H1 (cell line): Measurements from ENCODE around the gene GLRA2. TPM values are rescaled to one million over a fixed set of nuclear protein-coding genes. Genes with fewer than 3 reads are reported as not detected.

Experiments used
- CTCF ChIA-PET: fragments of 300-600 bp; sonication (Branson Sonifier 250); formaldehyde crosslinking; loops from one replicate; lab custom pipeline; 2021; ENCODE audit not compliant: partially characterized antibody; lab: Charles Lee
- POLR2A ChIA-PET: fragments of 300-600 bp; sonication (Branson Sonifier 250); formaldehyde crosslinking; loops from one replicate; lab custom pipeline; 2021; ENCODE audit warnings: inconsistent platforms; ENCODE audit not compliant: partially characterized antibody; lab: Charles Lee
- DNase-seq, 2 experiments: peaks; one replicate each; pipeline versions ENCODE4 v3.0.0 to v3.0.0-alpha.2; 2010 to 2022; ENCODE audit warnings: low spot score in 2 of 2, low read depth in 1 of 2, mixed read lengths in 1 of 2
- FAIRE-seq: peaks from 2 replicates; lab custom pipeline; 2011; peaks lifted over from hg19 to GRCh38; lab: Jason Lieb, UNC
- H2AFZ ChIP-seq: 2 replicates; pipeline ENCODE4 v1.8.1; 2012; ENCODE audit warnings: low read length, inconsistent platforms
- H2AK5ac ChIP-seq: 2 replicates; pipeline ENCODE4 v1.6.1; 2013; ENCODE audit warnings: low read depth, low read length
- H2BK120ac ChIP-seq: replicated peaks from 2 replicates; pipeline ENCODE3; 2013; ENCODE audit warnings: low read depth, low read length, inconsistent platforms
- H2BK12ac ChIP-seq: 2 replicates; pipeline ENCODE4 v1.6.1; 2013; ENCODE audit warnings: low read depth, low read length
- H2BK15ac ChIP-seq: 2 replicates; pipeline ENCODE4 v1.6.1; 2013; ENCODE audit warnings: low read length
- H2BK20ac ChIP-seq: 2 replicates; pipeline ENCODE4 v1.6.1; 2013; ENCODE audit warnings: low read length
- H2BK5ac ChIP-seq: 2 replicates; pipeline ENCODE4 v1.6.1; 2013; ENCODE audit warnings: low read depth, low read length
- H3K14ac ChIP-seq: 2 replicates; pipeline ENCODE4 v1.6.1; 2013; ENCODE audit warnings: inconsistent platforms; ENCODE audit not compliant: insufficient read length
- H3K18ac ChIP-seq: 2 replicates; pipeline ENCODE4 v1.6.1; 2013; ENCODE audit warnings: low read length; ENCODE audit errors: extremely low read depth
- H3K23ac ChIP-seq: 2 replicates; pipeline ENCODE4 v1.6.1; 2013; ENCODE audit warnings: inconsistent platforms; ENCODE audit not compliant: insufficient read length
- H3K23me2 ChIP-seq: 2 replicates; pipeline ENCODE4 v1.6.1; 2013; ENCODE audit warnings: low read depth, low read length
- H3K27ac ChIP-seq: 2 replicates; pipeline ENCODE4 v1.6.1; 2011; ENCODE audit warnings: low read depth, low read length, inconsistent platforms
- H3K27me3 ChIP-seq, 4 experiments: replicated peaks in 1 of 4; 1 replicate in 1 of 4; 2 replicates in 3 of 4; pipeline versions ENCODE4 v1.6.1 to v1.8.1; 2011 to 2013; ENCODE audit warnings: low read length in 3 of 4, mild to moderate bottlenecking in 3 of 4, inconsistent platforms in 2 of 4, mixed read lengths in 2 of 4, moderate library complexity in 1 of 4; ENCODE audit not compliant: control insufficient read depth in 3 of 4, insufficient read depth in 3 of 4; ENCODE audit errors: extremely low read depth in 1 of 4
- H3K36me3 ChIP-seq, 4 experiments: 2 replicates each; pipeline versions ENCODE4 v1.6.1 to v1.8.1; 2011 to 2013; ENCODE audit warnings: mild to moderate bottlenecking in 4 of 4, low read length in 3 of 4, moderate library complexity in 2 of 4, control low read depth in 1 of 4, inconsistent platforms in 1 of 4; ENCODE audit not compliant: insufficient read depth in 4 of 4, control insufficient read depth in 2 of 4
- H3K4ac ChIP-seq: replicated peaks from 2 replicates; pipeline ENCODE3; 2013; ENCODE audit warnings: low read length, low read depth, mixed read lengths, inconsistent platforms; ENCODE audit not compliant: insufficient read length
- H3K4me1 ChIP-seq, 4 experiments: replicated peaks in 1 of 4; 1 replicate in 1 of 4; 2 replicates in 3 of 4; pipeline versions ENCODE4 v1.6.1 to v1.8.1; 2011 to 2013; ENCODE audit warnings: low read length in 3 of 4, inconsistent platforms in 2 of 4, mixed read lengths in 1 of 4; ENCODE audit not compliant: insufficient read depth in 4 of 4, control insufficient read depth in 3 of 4
- H3K4me2 ChIP-seq, 2 experiments: 2 replicates each; pipeline versions ENCODE4 v1.6.1 to v1.8.1; 2011 to 2013; ENCODE audit warnings: low read depth in 2 of 2, low read length in 2 of 2, control low read depth in 1 of 2, inconsistent platforms in 1 of 2, mild to moderate bottlenecking in 1 of 2; ENCODE audit not compliant: insufficient read depth in 1 of 2
- H3K4me3 ChIP-seq, 4 experiments: fragments of 200-600, 300-600 bp in 1 of 4; sonication (generic), shearing (Covaris generic), sonication (Bioruptor Twin) in 1 of 4; 2 replicates each; pipeline versions ENCODE4 v1.5.1 to v1.8.1; 2011 to 2016; ENCODE audit warnings: low read length in 4 of 4, low read depth in 3 of 4, control low read depth in 2 of 4, inconsistent platforms in 2 of 4, mild to moderate bottlenecking in 2 of 4, mixed read lengths in 1 of 4, moderate library complexity in 1 of 4; ENCODE audit not compliant: insufficient read depth in 2 of 4; ENCODE audit errors: extremely low read depth in 1 of 4
- H3K56ac ChIP-seq: replicated peaks from 2 replicates; pipeline ENCODE3; 2013; ENCODE audit warnings: low read depth, mild to moderate bottlenecking, mixed read lengths, low read length, inconsistent platforms; ENCODE audit not compliant: insufficient read length
- H3K79me1 ChIP-seq: 2 replicates; pipeline ENCODE4 v1.6.1; 2013; ENCODE audit warnings: low read depth, low read length, control low read depth
- H3K79me2 ChIP-seq, 2 experiments: 2 replicates each; pipeline versions ENCODE4 v1.6.1 to v1.8.1; 2012 to 2013; ENCODE audit warnings: low read length in 2 of 2, mild to moderate bottlenecking in 2 of 2, inconsistent platforms in 1 of 2; ENCODE audit not compliant: insufficient read depth in 2 of 2, control insufficient read depth in 1 of 2
- H3K9ac ChIP-seq, 4 experiments: replicated peaks in 1 of 4; 1 replicate in 1 of 4; 2 replicates in 3 of 4; pipeline versions ENCODE4 v1.6.1 to v1.8.1; 2011 to 2013; ENCODE audit warnings: low read depth in 3 of 4, low read length in 3 of 4, control low read depth in 2 of 4, mild to moderate bottlenecking in 2 of 4, moderate library complexity in 2 of 4, inconsistent platforms in 1 of 4; ENCODE audit errors: extremely low read depth in 1 of 4
- H3K9me3 ChIP-seq, 2 experiments: 2 replicates each; pipeline versions ENCODE4 v1.6.1 to v1.8.1; 2012 to 2013; ENCODE audit warnings: mild to moderate bottlenecking in 2 of 2, moderate library complexity in 2 of 2, control low read depth in 1 of 2, inconsistent platforms in 1 of 2, low read depth in 1 of 2, low read length in 1 of 2, mixed read lengths in 1 of 2; ENCODE audit not compliant: insufficient read depth in 2 of 2
- H4K20me1 ChIP-seq, 2 experiments: replicated peaks in 1 of 2; 2 replicates each; pipeline versions ENCODE3 to v1.8.1; 2011 to 2013; ENCODE audit warnings: inconsistent platforms in 2 of 2, low read length in 2 of 2, mild to moderate bottlenecking in 1 of 2; ENCODE audit not compliant: insufficient read depth in 2 of 2, control insufficient read depth in 1 of 2
- H4K5ac ChIP-seq: 2 replicates; pipeline ENCODE4 v1.6.1; 2013; ENCODE audit warnings: low read length, low read depth, mixed read lengths, inconsistent platforms; ENCODE audit not compliant: insufficient read length
- H4K8ac ChIP-seq: 2 replicates; pipeline ENCODE4 v1.8.0; 2013; ENCODE audit warnings: mild to moderate bottlenecking, moderate library complexity, low read length, inconsistent platforms; ENCODE audit not compliant: insufficient read depth; ENCODE audit errors: extremely low read depth
- H4K91ac ChIP-seq: replicated peaks from 2 replicates; pipeline ENCODE3; 2013; ENCODE audit warnings: low read length, mixed read lengths, inconsistent platforms; ENCODE audit not compliant: insufficient read length
- CEBPB ChIP-seq: IDR thresholded peaks from 2 replicates; pipeline ENCODE4 v1.6.1; 2012; ENCODE audit warnings: low read depth, low read length
- EGR1 ChIP-seq: IDR thresholded peaks from 2 replicates; pipeline ENCODE4 v1.6.1; 2011; ENCODE audit warnings: low read depth, low read length, borderline replicate concordance
- FOSL1 ChIP-seq: IDR thresholded peaks from 2 replicates; pipeline ENCODE4 v1.6.1; 2011; ENCODE audit warnings: mild to moderate bottlenecking, low read depth, low read length, moderate library complexity; ENCODE audit not compliant: insufficient read depth
- KDM4A ChIP-seq: IDR thresholded peaks from one replicate; pipeline ENCODE4 v1.7.1; 2012; ENCODE audit warnings: low read depth, mild to moderate bottlenecking, moderate library complexity, low read length, inconsistent platforms; ENCODE audit not compliant: severe bottlenecking
- MAFK ChIP-seq: IDR thresholded peaks from 2 replicates; pipeline ENCODE4 v1.6.1; 2012; ENCODE audit warnings: low read depth, mild to moderate bottlenecking, improper control_type of control experiment, low read length
- PHF8 ChIP-seq: fragments of 200-600 bp; sonication (generic); conservative IDR thresholded peaks from 2 replicates; pipeline ENCODE4 v1.7.1; 2012; ENCODE audit warnings: low read depth, mild to moderate bottlenecking, inconsistent platforms, low read length, moderate library complexity
- POLR2AphosphoS5 ChIP-seq: IDR thresholded peaks from 2 replicates; pipeline ENCODE4 v1.6.1; 2011; ENCODE audit warnings: low read depth, low read length
- SP1 ChIP-seq: IDR thresholded peaks from 2 replicates; pipeline ENCODE4 v1.6.1; 2011; ENCODE audit warnings: low read depth, low read length
- SP2 ChIP-seq: IDR thresholded peaks from 2 replicates; pipeline ENCODE4 v1.6.1; 2012; ENCODE audit warnings: mild to moderate bottlenecking, low read length, inconsistent platforms
- YY1 ChIP-seq: IDR thresholded peaks from 2 replicates; pipeline ENCODE4 v1.6.1; 2011; ENCODE audit warnings: low read depth, mild to moderate bottlenecking, low read length
- ZNF274 ChIP-seq: IDR thresholded peaks from 2 replicates; pipeline ENCODE4 v1.7.0; 2012; ENCODE audit warnings: low read length, borderline replicate concordance; ENCODE audit errors: extremely low read depth
- WGBS, 2 experiments: shearing (Covaris generic) in 1 of 2; methylation state at CpG; one replicate each; pipeline versions ENCODE4 v1.1.6 to v1.1.7; 2013 to 2015; ENCODE audit warnings: low lambda C conversion rate in 2 of 2, mixed read lengths in 2 of 2, inconsistent platforms in 1 of 2, low coverage in 1 of 2, missing lambda C conversion rate in 1 of 2; ENCODE audit not compliant: insufficient replicate concordance in 2 of 2, insufficient coverage in 1 of 2, insufficient read length in 1 of 2; ENCODE audit errors: extremely low coverage in 1 of 2, missing lambda C conversion rate in 1 of 2; 5-methylcytosine and 5-hydroxymethylcytosine counted together
- polyA plus RNA-seq, 7 experiments: library from polyadenylated mRNA; depleted of rRNA in 3 of 7; stranded (reverse) in 5 of 7; unstranded in 2 of 7; fragments of >200 nt in 5 of 7; fragments of 200-250 nt in 2 of 7; gene quantifications; 1 replicate in 5 of 7; 2 replicates in 1 of 7; 4 replicates in 1 of 7; pipeline versions ENCODE4 v1.2.1 to v1.2.3, GENCODE V29; 2011 to 2013; ENCODE audit warnings: missing spikeins in 2 of 7, mixed read lengths in 2 of 7
- total RNA-seq: library from RNA; stranded (reverse); fragmentation: NEBNext Ultra II Directional; extraction: Animal tissue kit (Norgen Biotek cat#: 25700); gene quantifications from 2 replicates; pipeline ENCODE4 v1.2.1, GENCODE V29; 2021

The GLRA2 gene
- total and polyA plus RNA-seq, 2 of the 8 experiments (the other 6 are each of a cell fraction or from before 2014, with no cell fraction given): not detected

DNA sequence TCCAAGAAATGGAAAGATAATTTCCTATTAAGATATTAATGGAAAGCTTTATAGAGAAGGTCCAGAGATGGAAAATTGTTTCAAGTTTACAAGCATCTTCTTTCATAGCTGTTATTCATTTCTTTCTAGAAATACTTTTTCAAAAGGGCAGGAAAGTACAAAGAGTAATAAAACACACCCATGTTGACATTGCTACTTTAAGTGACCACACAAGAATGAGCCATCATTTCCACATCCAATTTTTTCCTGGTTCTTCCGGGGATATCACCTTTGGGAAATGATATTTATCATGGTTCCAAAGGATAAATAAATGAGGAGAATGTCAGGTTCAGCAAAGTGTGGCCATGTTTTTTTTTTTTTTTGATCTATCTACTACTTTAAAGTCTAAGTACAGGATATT is 4.5 kb downstream of the GLRA2 start:
- Histone ChIP-seq H4K8ac (no peak overlapping the region), H3K4me2 (no peak overlapping the region), H3K79me1 (no peaks in the 10 kb centered on the region), H3K36me3 (no peaks in the 10 kb centered on the region), H3K9ac (no peak overlapping the region), H3K9me3 (no peaks in the 10 kb centered on the region), H2BK15ac (no peak overlapping the region), H2AK5ac (no peak overlapping the region), H2BK20ac (no peak overlapping the region), H3K27ac (no peak overlapping the region), H3K27me3 (no peaks in the 10 kb centered on the region), H3K14ac (no peak overlapping the region), H3K4me1 (no peaks in the 10 kb centered on the region; a peak in 1 of 7 replicates), H3K23ac (no peak overlapping the region), H3K23me2 (no peaks in the 10 kb centered on the region), H3K18ac (no peak overlapping the region), H3K56ac (no peak overlapping the region), H2BK120ac (no peak overlapping the region), H2BK12ac (no peak overlapping the region), H2AFZ (no peak overlapping the region), H4K5ac (no peak overlapping the region), H3K4me3 (no peak overlapping the region), H3K79me2 (no peaks in the 10 kb centered on the region), H2BK5ac (no peak overlapping the region), H3K4ac (no peak overlapping the region), H4K91ac (no peak overlapping the region), H4K20me1 (no peaks in the 10 kb centered on the region)
- CTCF ChIA-PET: interaction anchor here (0.7 kb wide), 1 partner anchor 167 kb away, joined by 3 read pairs; no protein-coding TSS in a partner anchor
- POLR2A ChIA-PET: no interaction called here
- no peak for DNase-seq
- FAIRE-seq: no peak
- WGBS, 2 experiments: 83% methylated on average over 1 of the region's 1 CpG; no CpG with 5 or more reads in 1 of the 2 experiments
- no peak for TF ChIP-seq SP2
- no peak for TF ChIP-seq MAFK
- no peak for TF ChIP-seq POLR2AphosphoS5
- TF ChIP-seq EGR1: no peak
- no peak for TF ChIP-seq ZNF274
- no peak for TF ChIP-seq PHF8
- TF ChIP-seq SP1: no peak
- TF ChIP-seq YY1: no peak
- TF ChIP-seq FOSL1: no peak
- no peak for TF ChIP-seq CEBPB
- no peak for TF ChIP-seq KDM4A
